ENCODE results near the gene SEMA3C. TPM values are rescaled to one million over a fixed set of nuclear protein-coding genes. Genes with fewer than 3 reads are reported as not detected.

Gene SEMA3C
- total RNA-seq, 2 donors from 2014 or later, result 41.9 to 103 TPM

DNA sequence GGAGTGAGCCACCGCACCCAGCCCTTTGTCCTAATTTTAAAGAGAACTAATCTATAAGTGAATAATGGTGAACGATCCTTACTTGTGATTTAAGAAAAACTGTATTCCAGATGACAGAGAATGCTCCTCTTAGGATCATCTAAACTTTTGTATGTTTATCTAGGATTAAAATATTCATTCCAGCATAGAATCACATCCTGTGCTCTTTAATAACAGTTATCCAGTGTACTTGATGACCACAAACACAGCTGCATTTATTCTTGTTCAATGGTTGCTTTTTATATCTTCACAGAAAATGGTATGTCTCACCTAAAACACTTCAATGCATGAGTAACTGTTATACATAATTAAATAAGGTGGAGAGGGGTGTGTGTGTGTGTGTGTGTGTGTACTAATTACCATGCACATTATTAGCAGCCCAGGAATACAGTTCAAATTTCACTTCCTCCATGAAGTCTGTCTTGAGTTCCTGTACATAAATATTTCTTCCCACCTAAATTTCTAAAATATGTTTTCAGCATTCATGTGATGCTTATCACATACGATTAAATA is 38.5 kb upstream of the SEMA3C start:
- Histone ChIP-seq H3K9me3 (no peaks in the 10 kb centered on the region), H3K36me3 (no peaks in the 10 kb centered on the region), H3K27ac (no peak overlapping the region), H3K27me3 (no peaks in the 10 kb centered on the region), H3K4me3 (no peak overlapping the region), H3K4me1 (no peaks in the 10 kb centered on the region), H3K9ac (ENCODE audit: low read depth in 2 of 2, low read length in 2 of 2) (no peak overlapping the region)
- TF ChIP-seq, protein P1, sequence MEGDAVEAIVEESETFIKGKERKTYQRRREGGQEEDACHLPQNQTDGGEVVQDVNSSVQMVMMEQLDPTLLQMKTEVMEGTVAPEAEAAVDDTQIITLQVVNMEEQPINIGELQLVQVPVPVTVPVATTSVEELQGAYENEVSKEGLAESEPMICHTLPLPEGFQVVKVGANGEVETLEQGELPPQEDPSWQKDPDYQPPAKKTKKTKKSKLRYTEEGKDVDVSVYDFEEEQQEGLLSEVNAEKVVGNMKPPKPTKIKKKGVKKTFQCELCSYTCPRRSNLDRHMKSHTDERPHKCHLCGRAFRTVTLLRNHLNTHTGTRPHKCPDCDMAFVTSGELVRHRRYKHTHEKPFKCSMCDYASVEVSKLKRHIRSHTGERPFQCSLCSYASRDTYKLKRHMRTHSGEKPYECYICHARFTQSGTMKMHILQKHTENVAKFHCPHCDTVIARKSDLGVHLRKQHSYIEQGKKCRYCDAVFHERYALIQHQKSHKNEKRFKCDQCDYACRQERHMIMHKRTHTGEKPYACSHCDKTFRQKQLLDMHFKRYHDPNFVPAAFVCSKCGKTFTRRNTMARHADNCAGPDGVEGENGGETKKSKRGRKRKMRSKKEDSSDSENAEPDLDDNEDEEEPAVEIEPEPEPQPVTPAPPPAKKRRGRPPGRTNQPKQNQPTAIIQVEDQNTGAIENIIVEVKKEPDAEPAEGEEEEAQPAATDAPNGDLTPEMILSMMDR (IDR thresholded peaks at IDR 0.05), result no peak
- no peak for DNase-seq
- intact Hi-C loops (cut with DNase I), result no loop called here

DNA sequence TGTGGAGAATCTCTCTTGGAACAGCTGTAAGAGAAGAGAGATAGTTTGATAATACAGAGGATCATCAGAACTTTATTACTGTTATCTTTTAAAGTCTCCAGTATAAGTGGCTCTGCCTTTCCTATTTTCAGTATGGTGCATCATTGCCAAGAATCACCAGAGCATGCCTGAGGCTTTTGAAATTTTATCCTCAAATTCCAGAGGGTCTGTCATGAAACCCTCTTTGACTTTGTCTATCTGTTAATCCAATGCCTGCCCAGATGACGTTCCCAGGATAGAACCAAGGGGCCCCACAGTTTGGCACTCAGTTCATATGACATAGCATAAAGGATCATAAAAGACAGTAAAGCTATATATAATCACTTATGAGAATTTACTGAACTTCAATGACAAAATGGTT is 35.3 kb upstream of the SEMA3C start:
- no peak overlapping the region for H3K27ac ChIP-seq
- no peaks in the 10 kb centered on the region for H3K9me3 ChIP-seq
- intact Hi-C loops (cut with DNase I), result no loop called here
- H3K9ac ChIP-seq (ENCODE audit: low read depth in 2 of 2, low read length in 2 of 2), result no peak overlapping the region
- H3K36me3 ChIP-seq, result no peaks in the 10 kb centered on the region
- H3K4me1 ChIP-seq, result no peaks in the 10 kb centered on the region
- H3K27me3 ChIP-seq, result no peaks in the 10 kb centered on the region
- no peak for DNase-seq
- H3K4me3 ChIP-seq, result no peak overlapping the region
- TF ChIP-seq, protein P1 (IDR thresholded peaks at IDR 0.05), result no peak

DNA sequence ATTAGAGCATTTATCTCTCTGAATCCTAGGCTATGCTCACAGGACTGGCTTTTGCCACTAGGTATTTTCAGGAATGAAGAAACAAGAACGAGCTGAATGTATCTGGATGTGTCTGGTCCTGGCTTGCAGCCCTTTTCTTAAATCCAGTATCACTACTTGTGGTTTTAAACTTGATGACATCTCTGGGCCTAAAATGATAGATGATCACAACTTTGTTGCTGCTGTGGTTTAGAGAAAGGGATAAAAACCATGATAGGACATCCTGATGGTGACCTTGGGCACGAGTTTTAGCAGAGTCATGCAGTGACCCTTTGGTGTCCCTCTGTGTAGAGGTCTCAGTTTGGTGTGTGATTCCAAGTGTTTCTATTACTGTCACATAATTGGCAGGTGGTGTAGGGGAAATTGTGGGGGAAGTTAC is 31.7 kb upstream of the SEMA3C start:
- H3K4me3 ChIP-seq, result no peak overlapping the region

DNA sequence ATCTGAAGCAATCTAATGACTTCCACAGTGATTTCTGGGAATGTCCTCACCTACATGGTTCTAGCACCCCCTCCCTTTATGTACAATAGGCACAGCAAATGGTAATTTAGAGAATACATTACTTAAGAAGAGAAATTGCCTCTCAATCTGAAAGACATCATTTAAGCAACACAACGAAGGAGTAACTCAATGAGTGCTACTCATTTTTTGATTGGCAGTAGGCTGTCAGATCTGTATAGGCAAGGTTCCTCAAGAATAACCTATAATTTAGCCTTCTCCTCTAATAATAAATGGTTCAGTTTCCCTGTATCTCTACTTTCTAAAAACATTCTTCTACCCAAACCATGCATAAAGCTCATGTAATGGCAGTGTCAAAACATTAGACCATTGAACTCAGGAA is 30.6 kb upstream of the SEMA3C start:
- DNase-seq, result no peak
- no peaks in the 10 kb centered on the region for H3K9me3 ChIP-seq
- no peaks in the 10 kb centered on the region for H3K27me3 ChIP-seq
- TF ChIP-seq, protein P1 (IDR thresholded peaks at IDR 0.05), result no peak
- intact Hi-C loops (cut with DNase I), result no loop called here
- no peak overlapping the region for H3K4me3 ChIP-seq
- H3K36me3 ChIP-seq, result no peaks in the 10 kb centered on the region
- H3K27ac ChIP-seq, result no peak overlapping the region
- H3K4me1 ChIP-seq, result no peaks in the 10 kb centered on the region
- H3K9ac ChIP-seq (ENCODE audit: low read depth in 2 of 2, low read length in 2 of 2), result no peak overlapping the region

More for the DNA sequence above, 31.7 kb upstream of the SEMA3C start:
- TF ChIP-seq, protein P1 (IDR thresholded peaks at IDR 0.05), result no peak
- no peaks in the 10 kb centered on the region for H3K4me1 ChIP-seq
- no peak overlapping the region for H3K27ac ChIP-seq
- H3K9ac ChIP-seq (ENCODE audit: low read depth in 2 of 2, low read length in 2 of 2), result no peak overlapping the region
- DNase-seq, result no peak
- intact Hi-C loops (cut with DNase I), result no loop called here
- H3K27me3 ChIP-seq, result no peaks in the 10 kb centered on the region
- no peaks in the 10 kb centered on the region for H3K9me3 ChIP-seq
- no peaks in the 10 kb centered on the region for H3K36me3 ChIP-seq

DNA sequence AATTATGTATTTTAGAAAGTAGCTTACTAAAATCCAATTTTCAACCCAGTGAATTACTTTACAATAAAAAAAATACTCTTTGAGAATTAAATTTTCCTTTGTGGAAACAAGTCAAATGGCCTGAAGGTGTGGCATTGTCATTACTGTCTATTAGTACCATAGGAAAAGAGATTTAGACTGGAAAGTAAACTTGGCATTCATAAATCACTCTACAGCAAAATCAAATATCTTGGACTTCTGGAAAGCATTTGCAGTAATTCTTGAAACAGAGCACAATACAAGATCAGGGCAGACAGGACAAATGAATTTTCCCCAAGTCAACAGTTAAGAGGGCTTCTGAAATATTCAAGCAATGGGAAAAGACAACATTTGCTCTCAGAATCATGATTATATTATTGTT is 28.0 kb upstream of the SEMA3C start:
- intact Hi-C loops (cut with DNase I), result no loop called here
- Histone ChIP-seq H3K4me1 (peaks cover 8% of the 10 kb centered on the region), H3K9ac (ENCODE audit: low read depth in 2 of 2, low read length in 2 of 2) (no peak overlapping the region), H3K9me3 (no peaks in the 10 kb centered on the region), H3K27ac (no peak overlapping the region), H3K36me3 (no peaks in the 10 kb centered on the region), H3K27me3 (no peaks in the 10 kb centered on the region), H3K4me3 (no peak overlapping the region)
- TF ChIP-seq, protein P1 (IDR thresholded peaks at IDR 0.05), result no peak
- no peak for DNase-seq
